GM19023 (cell line): ENCODE measurements around the gene LRRTM1.

Source experiments
- ATAC-seq: cut with Tn5 transposase; IDR thresholded peaks from one replicate; pipeline ENCODE4 v1.9.1; 2021; ENCODE audit warnings: mild to moderate bottlenecking, moderate library complexity; ENCODE audit not compliant: unreplicated experiment

The LRRTM1 gene

DNA sequence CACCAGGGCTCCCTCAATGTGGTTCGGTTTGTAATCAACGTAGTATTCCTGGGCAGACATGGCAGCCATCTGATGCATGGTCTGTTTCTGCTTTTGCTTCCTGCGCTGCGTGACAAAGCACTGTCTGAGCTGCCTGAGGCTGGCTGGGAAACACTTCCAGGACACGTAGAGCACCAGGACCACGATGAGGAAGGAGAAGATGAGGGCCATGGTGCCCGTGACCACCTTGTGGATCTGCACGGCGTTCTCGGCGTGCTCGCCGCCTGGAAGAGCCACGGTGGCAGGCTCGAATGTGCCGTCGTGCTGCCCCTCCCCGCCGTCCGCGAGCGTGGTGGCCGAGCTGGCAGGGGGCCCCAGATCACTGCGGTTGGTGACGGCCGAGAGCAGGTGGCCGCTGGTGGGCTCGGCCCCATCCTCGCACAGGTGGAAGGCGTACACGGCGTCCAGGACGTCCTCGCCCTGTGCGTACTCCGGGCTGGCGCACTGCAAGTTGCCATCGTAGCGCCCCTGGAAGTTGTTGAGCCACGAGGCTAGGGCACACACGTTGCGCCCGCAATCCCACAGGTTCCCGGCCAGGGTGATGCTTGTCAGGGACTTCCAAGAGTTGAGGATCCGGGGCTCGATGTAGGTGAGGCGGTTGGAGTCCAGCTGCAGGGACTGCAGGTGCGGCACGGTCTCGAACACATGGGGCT, 2.1 kb downstream of the LRRTM1 start:
- no peak for ATAC-seq

DNA sequence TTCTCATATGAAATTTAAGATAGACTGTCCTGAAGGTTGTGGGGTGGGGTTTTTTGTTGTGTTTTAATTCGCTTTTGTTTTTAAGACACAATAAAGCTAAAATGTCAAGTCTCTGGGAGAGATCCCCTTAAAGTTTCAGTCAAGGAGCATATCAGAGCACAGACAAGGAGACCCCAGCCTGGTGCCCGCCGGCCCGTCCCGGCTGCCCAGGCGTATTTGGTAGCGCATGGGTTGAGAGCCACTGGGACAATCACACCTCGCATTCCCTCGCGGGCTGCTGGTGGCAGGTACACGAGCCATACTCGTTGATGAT, 2.6 kb downstream of the LRRTM1 start:
- ATAC-seq: no peak

DNA sequence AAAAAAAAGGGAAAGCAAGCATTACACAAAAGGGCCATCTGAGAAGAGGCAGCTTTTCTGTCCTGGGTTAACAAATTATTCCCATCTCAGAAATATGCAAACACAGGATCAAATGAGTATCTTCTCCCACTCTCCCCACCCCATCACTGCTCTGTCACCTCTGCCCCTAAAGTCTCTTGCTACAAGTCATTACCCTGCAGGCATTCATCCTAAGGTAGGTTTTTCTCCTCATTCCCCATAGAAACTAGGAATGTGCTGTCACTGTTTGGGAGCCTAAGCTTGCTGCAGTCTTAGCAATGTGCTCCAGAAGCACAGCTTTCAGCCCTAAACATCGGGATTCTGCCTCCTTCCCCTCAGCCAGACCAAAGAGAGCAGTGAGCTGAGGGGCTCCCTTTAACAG, 3.6 kb downstream of the LRRTM1 start:
- ATAC-seq: no peak

DNA sequence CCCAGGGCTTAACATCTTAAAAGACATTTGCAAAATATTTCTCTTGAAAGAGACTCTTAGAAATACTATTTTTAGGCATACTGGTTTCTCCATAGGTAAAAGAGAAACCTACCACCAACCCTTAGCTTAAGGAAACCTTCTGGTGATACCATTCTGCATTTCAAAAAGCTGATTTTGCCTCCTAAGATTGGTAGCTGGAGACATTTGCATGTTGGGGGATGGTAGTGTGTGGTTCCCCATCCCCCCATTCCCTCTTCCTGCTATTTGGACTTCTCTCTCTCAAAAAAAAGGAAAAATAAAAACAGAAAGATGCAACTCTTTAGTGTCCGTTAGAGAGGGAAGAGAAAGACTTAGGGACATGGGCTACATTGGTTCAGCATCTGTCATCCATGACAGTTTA, 4.2 kb downstream of the LRRTM1 start:
- no peak for ATAC-seq

DNA sequence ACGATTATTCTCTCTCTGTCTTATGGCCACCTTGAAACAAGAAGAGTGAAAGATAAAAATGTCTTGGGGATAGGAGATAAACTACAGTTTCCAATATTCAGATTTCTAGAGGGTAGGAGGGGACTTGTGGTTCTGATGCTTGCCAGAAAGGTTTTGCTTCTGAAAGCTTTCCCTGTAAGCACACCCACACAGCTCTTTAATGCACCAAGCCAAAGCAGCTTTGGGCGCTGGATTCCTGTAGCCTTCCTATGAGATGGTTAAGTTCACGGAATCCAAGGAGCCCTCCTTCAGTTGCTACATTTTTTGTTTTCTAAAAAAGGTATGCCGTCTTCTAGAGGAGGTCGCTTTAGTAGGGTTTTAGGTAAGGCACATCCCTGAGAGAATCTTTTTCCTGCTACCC, 4.9 kb downstream of the LRRTM1 start:
- ATAC-seq: no peak

DNA sequence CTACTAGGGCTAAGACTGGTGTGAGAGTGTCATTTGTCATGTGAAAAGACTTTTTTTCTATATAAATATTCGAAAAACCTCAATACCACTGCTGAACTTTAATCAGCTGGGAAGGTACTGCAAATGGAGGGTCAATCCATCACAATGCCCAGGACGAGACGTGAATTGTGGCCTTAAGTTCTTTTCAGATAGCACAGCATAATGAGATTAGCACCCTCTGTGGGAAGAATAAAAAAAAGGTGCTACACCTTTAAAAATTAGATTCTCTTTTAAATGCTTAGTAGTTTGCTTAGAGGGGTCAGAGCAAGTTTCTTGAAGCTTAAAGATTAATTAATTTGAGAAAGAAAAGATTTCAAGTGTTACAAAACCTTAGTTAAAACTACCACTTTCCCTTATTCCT, 5.6 kb downstream of the LRRTM1 start:
- ATAC-seq: no peak

DNA sequence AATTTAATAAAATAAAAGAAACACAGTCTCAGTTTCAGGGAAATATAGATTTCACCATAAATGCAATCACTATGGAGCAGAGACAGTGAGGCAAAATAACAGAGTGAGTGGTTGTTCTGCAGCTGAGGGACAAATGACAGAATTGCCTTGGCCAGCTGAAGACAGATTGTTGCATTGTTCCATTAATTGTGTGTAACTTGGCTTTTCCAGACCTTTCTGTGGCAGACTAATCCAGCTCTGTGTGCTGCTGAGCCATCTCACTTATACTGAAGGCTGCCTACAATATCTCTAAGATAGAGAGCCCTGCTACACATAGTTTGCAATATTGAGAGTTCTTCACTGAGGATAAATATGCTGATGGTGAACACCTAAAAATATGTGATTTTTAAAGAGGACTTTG, 11.5 kb downstream of the LRRTM1 start:
- ATAC-seq: no peak

DNA sequence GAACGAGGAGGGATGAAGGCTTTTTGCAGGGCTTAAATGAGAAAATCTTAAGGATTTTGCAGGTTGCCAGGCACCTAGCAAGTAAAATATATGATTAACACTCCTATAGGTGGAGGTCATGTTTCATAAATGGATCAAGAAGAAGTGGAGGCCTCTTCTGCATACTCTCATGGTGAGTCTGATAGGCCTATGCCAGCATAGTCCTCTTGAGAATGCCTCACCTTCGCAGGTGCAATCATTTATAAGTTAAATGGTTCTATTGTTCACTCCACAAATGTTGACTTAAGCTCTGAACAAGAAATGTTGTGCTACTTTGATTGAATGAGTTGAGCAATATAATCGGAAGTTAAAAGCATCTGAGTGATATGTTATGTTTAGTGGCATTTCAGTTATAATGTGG, 12.1 kb downstream of the LRRTM1 start:
- ATAC-seq: no peak

DNA sequence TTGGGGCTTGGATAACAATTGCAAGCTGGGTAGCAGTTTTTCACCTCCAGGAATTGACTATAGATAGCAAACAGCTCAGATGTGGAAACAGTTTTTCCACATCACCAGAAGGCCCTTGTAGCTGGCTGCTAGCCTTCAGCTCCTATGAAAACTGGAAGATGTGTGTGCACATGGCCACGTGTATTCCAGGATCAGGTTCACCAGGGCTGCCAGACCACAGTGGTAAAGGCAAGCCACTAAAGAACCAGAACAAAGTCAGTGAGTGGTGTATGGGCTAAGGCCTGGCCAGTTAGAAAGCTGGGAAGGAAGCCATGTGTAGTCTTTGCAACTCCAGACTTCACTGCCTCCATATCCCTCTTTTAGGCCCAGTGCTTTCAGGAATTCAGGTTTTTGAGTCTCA, 12.9 kb downstream of the LRRTM1 start:
- ATAC-seq: no peak

DNA sequence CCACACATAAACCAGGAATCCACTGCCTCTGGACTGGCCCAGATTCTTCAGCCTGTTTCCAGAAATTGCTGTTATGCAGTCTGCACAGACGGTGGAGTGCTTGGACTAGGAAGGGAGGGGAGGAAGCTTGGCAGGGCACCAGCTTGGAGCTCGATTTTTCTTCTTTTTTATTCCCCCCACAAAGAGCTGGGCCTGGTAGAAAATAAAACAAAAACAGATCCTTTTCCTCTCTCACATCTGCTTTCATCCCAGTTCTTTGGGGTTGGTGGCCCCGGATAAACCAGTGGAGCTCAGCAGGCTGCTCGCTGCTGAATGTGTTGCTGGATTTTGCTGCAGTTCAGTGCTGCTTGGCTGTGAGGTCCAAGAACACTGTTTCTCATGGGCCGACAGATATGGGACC, 16.0 kb downstream of the LRRTM1 start:
- no peak for ATAC-seq

DNA sequence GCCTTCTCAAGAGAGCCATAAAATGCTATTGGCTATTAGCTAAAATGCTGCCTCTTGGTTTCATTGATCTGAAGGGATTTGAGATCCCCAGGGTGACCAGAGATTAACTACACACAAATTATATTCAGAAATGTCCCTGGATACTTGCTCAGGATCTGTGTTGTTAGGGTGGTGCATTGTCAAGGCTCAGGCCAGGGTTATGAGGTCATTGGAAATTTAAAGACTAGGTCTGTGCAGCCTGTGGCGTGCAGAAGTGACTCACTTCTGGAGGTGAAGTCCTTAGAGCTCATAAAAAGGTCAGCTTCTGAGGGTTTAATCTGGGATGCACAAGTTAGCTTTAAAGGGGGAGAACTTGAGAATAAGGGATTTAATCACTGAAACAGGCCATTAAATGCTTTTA, 23.5 kb downstream of the LRRTM1 start:
- no peak for ATAC-seq

DNA sequence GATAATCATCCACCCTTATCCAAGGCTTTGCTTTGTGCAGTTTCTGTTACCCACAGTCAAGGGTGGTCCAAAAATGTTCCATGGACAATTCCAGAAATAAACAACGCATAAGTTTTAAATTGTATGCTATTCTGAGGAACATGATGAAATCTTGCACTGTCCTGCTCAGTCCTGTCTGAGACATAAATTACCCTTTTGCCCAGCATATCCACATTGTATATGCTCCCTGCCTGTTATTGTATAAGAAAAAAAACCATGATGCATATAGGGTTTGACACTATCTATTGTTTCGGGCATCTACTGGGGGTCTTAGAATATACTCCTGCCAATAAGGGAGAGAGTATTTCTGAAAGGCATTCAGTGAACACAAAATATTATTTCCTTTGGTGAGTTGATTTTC, 24.0 kb downstream of the LRRTM1 start:
- no peak for ATAC-seq

DNA sequence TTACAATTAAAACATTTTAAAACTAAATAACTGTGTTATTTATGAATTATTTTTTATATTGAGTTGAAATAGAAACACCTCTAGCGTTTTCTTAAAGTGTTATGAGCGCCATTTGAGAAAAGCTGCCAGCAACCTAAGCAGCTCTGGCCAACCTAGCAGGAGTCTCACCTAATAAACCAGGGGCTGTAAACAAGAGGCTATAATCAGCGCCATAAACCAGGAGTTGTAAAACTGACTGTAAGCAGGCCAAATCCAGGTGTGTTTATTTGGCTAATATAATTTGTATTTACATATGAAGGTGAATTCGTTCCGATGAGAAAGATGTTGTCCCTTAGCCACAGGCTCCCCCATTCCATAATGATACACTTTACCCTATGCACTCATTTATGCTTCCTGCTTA, 34.7 kb downstream of the LRRTM1 start:
- no peak for ATAC-seq

DNA sequence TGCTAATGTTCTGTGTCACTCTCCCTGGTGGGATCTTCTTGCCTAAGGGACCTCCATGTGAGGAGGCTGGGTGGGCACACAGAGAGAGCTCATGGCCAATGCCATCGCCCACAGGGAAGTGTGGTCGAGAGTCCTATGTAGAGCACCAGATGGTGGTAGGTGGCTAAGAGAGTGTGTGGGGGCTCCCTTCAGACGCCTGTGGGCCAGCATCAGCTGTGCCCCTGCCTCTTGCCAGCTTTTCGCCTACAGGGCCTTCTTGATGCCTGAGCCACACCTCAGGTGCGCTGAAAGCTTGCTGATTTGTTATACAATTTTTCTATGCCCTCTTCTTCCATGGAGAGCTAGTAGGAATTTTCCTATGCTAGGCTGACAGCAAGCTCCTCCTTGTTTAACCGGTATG, 38.3 kb downstream of the LRRTM1 start:
- ATAC-seq: no peak

DNA sequence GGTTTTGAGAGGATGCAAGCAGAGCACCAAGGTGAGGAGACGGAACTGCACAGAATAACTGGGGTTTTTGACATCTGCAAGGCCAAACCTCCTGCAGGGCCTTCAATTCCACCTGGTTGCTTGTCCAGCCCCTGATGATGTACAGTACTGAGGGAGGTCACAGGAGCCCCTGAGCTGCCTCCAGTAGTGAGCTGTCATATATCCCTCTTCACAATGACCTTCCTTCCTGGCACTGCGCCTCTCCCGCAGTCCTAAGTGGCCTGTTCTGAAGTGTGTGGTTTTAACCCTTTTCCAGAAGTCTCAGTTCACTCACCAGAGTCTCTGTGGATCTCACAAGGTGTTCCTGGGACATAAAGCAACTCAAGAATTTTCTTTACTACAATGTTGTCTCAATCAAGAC, 45.3 kb downstream of the LRRTM1 start:
- no peak for ATAC-seq

DNA sequence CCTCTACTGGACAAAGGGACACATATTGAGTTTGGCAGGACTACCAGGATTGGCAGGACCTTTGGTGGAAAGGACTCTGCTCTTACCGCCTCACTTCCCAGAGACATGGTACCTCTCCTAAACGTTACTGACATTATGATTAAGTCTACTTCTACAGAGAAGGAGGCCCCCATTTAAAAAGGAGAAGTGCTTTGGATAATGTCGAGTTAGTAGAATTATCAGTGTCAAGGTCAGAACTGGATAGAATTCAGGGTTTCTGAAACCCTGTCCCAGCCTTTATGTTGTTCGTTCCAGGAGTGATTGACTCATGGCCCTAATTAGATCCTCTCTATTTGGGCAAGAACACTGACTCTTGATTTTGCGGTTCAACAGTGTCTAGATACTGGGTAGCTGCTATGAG, 45.8 kb downstream of the LRRTM1 start:
- ATAC-seq: no peak

DNA sequence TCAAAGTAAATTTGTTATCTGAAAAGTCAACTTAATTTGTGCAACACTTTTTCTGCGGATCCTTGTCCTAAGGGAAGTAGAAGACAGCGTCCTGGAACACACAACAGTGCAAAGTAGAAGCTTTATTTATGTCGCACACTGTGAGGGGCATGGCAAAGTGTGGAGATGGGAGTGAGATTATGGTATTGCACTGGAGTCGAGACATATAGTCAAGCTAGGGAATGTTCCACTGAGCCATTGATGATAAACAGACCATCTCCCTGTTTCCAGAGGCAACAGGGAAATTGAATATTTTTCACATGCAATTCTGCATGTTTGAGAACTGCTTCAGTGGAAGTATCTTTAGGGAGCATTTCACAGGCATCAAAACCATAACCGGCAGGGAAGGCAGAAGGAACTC, 46.2 kb downstream of the LRRTM1 start:
- ATAC-seq: no peak

DNA sequence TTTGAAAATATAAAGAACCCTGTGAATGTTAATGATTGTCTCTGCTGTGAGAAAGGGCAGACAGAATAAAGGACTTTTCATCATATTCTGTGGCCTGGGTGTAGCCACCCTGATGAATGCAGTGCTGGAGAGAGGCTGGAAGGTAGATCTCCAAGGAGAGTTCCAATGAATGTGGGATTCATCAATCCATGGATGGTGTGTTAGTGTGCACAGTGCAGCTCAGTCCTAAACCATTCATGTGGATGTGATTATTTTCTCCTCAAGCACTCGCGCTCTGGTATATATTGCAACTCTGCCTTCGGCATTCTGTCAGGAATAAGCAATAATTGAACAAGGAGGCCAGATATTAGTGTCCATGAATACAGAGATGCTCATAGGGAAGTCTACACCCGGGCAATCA, 47.1 kb downstream of the LRRTM1 start:
- ATAC-seq: no peak

DNA sequence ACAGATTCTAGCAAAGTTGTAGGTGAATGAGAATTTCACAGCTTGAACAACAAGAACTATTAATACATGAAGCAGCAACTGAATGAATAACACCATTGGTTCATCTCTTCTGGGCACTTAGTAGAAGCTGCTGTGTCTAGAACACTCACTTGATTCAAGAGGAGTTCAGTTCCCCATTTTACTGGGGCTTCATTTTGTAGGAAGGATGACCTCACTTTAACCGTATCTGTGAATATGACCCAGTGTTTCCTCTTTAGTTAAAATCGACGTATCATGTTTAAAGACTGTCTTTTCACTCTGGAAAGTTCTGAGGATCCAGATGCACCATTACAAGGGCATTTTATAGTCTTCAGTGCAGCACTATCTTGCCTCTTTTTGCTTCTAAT, 47.8 kb downstream of the LRRTM1 start:
- ATAC-seq: no peak

DNA sequence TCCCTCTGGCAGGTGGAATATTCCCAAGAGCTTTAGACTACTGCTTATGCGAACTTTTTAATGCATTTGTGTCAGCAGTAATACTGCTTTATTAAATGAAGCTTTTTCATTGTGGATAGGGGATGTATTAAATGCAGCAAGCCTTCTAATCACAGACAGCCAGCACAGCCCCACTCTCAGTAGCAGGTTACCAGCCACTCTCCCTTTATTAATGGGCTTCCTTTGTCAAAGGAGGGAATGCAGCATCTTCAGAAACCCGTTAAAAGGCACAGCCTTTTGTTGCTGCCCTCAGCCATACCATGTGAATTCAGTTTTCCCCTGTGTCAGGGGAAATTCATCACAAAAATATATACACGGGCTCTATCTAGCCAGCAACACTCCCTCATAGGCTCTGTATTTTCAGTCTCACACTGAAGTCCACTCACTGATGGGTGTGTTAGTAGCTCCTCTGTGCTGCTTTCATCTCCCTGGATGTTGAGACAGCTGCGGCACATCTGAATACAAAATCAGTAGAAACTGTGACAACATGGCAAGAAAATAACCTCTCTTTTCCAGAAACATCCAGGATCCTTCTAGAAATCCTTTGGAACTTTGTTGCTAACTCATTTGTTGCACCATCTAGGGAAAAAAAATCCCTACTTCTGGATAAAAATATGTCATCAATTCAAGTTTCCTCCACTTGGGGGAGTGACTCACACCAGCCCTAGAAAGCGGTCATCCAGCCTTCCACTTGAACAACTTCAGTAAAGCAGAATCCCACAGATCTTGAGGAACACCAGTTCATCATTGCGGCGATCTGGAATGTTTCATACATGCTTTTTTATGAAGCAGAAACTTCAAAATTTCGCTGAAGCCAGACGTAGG, 48.4 kb downstream of the LRRTM1 start:
- ATAC-seq: no peak

DNA sequence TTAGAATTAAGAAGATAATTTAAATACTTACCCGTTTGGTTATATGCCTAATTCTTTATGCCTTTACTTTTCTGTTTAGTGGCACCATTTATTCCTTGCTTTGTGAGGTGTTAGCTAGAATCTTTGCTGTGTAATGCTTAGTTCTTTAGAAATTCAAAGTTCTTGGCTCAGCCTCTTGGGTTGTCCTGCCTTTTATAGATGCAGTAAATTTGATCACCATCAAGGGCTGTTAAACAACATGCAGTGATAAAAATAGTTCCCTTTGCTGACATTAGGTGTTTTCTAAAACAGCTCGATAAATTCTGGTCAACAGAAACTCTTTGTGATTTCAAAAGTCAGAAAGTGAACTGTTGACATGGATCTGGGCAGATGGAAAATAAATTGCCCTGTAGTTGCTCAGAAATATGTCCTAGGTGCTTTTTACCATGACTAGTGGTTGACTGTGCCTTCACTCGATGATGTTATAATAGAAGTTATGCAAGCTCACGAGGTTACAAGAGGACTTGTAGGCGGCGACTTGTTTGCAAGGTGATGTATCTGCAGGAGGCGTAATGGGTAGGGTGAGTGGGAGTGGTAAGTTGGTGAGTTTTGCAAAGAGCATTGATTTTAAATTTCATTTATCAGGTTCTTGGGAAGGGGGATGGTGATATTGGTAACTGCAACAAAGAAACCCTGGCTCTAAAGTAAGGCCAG, 52.1 kb downstream of the LRRTM1 start:
- no peak for ATAC-seq
